Activated CD4-positive, alpha-beta T cell treated with anti-CD3 and anti-CD28 coated beads, Interleukin-2, amount 50 U/mL, for 16 hours (primary cell): Measurements from ENCODE around the gene CTDP1.

Source experiments
- DNase-seq: peaks from one replicate; pipeline ENCODE4 v3.0.0-alpha.2; 2020

The CTDP1 gene

GRCh38 chr18:79799619-79800370 is 120.2 kb downstream of the CTDP1 start:
- no peak for DNase-seq

GRCh38 chr18:79800371-79801180 is 121.0 kb downstream of the CTDP1 start:
- DNase-seq = no peak

- no peak for DNase-seq
These were observed 121.6 kb downstream of the CTDP1 start for GRCh38 chr18:79801217-79801616.

GRCh38 chr18:79801641-79802040 is 122.0 kb downstream of the CTDP1 start:
- DNase-seq = no peak

- DNase-seq = no peak
These were observed 122.7 kb downstream of the CTDP1 start for GRCh38 chr18:79802298-79802697.

GRCh38 chr18:79803611-79804051 is 124.0 kb downstream of the CTDP1 start:
- DNase-seq = no peak
